SK-N-SH (cell line): Measurements from ENCODE around the gene HNF1A.

ENCODE experiments used
- EZH2phosphoT487 ChIP-seq: fragments of 200-600 bp; sonication (generic); IDR thresholded peaks from 2 replicates; pipeline ENCODE4 v1.6.1; 2017; ENCODE audit warnings: low read depth, mixed run types, mild to moderate bottlenecking, antibody characterized with exemption, moderate library complexity, borderline replicate concordance
- MXI1 ChIP-seq: IDR thresholded peaks from 2 replicates; pipeline ENCODE4 v1.6.1; 2012; ENCODE audit warnings: mild to moderate bottlenecking, low read depth, low read length, improper control_type of control experiment
- RAD21 ChIP-seq: IDR thresholded peaks from 2 replicates; pipeline ENCODE4 v1.6.1; 2012; ENCODE audit warnings: mild to moderate bottlenecking, low read length
- TCF12 ChIP-seq: IDR thresholded peaks from 2 replicates; pipeline ENCODE4 v1.4.0; 2012
- YY1 ChIP-seq: IDR thresholded peaks from 2 replicates; pipeline ENCODE4 v1.4.0; 2012; ENCODE audit warnings: low read depth, mild to moderate bottlenecking
- TF ChIP-seq, protein P1 (sequence below): fragments of 200-600 bp; sonication (generic); IDR thresholded peaks from 2 replicates; pipeline ENCODE4 v1.6.1; 2017; ENCODE audit warnings: antibody characterized with exemption, mild to moderate bottlenecking, moderate library complexity
- TF ChIP-seq, protein P2 (sequence below): fragments of 150-350 bp; IDR thresholded peaks from 2 replicates; pipeline ENCODE4 v1.6.1; 2017; ENCODE audit warnings: antibody characterized with exemption, low read length, low read depth, borderline replicate concordance

DNA sequence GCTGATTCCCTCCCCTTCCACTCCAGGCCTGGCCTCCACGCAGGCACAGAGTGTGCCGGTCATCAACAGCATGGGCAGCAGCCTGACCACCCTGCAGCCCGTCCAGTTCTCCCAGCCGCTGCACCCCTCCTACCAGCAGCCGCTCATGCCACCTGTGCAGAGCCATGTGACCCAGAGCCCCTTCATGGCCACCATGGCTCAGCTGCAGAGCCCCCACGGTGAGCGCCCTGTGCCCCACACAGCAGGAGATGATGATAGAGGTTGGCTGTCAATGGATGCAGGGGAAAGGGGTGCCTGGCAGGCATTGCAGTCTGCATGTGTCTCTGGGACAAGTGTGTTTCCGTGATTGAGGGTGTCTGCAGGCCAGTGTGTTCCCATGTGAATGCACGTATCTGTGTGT is 19.1 kb downstream of the HNF1A start:
- TF ChIP-seq, protein P1, sequence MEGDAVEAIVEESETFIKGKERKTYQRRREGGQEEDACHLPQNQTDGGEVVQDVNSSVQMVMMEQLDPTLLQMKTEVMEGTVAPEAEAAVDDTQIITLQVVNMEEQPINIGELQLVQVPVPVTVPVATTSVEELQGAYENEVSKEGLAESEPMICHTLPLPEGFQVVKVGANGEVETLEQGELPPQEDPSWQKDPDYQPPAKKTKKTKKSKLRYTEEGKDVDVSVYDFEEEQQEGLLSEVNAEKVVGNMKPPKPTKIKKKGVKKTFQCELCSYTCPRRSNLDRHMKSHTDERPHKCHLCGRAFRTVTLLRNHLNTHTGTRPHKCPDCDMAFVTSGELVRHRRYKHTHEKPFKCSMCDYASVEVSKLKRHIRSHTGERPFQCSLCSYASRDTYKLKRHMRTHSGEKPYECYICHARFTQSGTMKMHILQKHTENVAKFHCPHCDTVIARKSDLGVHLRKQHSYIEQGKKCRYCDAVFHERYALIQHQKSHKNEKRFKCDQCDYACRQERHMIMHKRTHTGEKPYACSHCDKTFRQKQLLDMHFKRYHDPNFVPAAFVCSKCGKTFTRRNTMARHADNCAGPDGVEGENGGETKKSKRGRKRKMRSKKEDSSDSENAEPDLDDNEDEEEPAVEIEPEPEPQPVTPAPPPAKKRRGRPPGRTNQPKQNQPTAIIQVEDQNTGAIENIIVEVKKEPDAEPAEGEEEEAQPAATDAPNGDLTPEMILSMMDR = no peak
- no peak for TF ChIP-seq YY1
- TF ChIP-seq, protein P2, sequence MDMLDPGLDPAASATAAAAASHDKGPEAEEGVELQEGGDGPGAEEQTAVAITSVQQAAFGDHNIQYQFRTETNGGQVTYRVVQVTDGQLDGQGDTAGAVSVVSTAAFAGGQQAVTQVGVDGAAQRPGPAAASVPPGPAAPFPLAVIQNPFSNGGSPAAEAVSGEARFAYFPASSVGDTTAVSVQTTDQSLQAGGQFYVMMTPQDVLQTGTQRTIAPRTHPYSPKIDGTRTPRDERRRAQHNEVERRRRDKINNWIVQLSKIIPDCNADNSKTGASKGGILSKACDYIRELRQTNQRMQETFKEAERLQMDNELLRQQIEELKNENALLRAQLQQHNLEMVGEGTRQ = no peak
- no peak for TF ChIP-seq MXI1
- TF ChIP-seq RAD21 = no peak
- TF ChIP-seq EZH2phosphoT487 = no peak
- TF ChIP-seq TCF12 = no peak
